Gastroesophageal sphincter (tissue), 3 donors: ENCODE data around the gene SV2B.

ENCODE experiments used
- POLR2AphosphoS5 ChIP-seq: sonication (generic); formaldehyde crosslinking; IDR thresholded peaks from one replicate; pipeline ENCODE4 v1.6.1; 2017; ENCODE audit warnings: antibody characterized with exemption
- TF ChIP-seq, protein P1 (sequence below), 4 experiments: fragments of 200-600 bp in 2 of 4; fragments of 450-650 bp in 2 of 4; sonication (generic) in 1 of 4; IDR thresholded peaks; one replicate each; pipeline ENCODE4 v1.5.1; 2017 to 2019; ENCODE audit warnings: antibody characterized with exemption in 4 of 4, mild to moderate bottlenecking in 2 of 4, moderate library complexity in 2 of 4

GRCh38 chr15:91113030-91113429 lies 13.0 kb downstream of the SV2B start:
- TF ChIP-seq, protein P1, sequence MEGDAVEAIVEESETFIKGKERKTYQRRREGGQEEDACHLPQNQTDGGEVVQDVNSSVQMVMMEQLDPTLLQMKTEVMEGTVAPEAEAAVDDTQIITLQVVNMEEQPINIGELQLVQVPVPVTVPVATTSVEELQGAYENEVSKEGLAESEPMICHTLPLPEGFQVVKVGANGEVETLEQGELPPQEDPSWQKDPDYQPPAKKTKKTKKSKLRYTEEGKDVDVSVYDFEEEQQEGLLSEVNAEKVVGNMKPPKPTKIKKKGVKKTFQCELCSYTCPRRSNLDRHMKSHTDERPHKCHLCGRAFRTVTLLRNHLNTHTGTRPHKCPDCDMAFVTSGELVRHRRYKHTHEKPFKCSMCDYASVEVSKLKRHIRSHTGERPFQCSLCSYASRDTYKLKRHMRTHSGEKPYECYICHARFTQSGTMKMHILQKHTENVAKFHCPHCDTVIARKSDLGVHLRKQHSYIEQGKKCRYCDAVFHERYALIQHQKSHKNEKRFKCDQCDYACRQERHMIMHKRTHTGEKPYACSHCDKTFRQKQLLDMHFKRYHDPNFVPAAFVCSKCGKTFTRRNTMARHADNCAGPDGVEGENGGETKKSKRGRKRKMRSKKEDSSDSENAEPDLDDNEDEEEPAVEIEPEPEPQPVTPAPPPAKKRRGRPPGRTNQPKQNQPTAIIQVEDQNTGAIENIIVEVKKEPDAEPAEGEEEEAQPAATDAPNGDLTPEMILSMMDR (IDR thresholded peaks at IDR 0.05), result no peak
- TF ChIP-seq POLR2AphosphoS5, result no peak
